Muscle layer of duodenum (tissue), 2 donors: Measurements from ENCODE around the gene TMEM151A.

ENCODE experiments used
- H3K27ac ChIP-seq: one replicate; pipeline ENCODE4 v1.7.0; 2013; ENCODE audit warnings: mild to moderate bottlenecking, low read length
- H3K27me3 ChIP-seq: one replicate; pipeline ENCODE4 v1.7.0; 2013; ENCODE audit warnings: low read depth, mild to moderate bottlenecking, control low read depth, low read length
- H3K36me3 ChIP-seq, 2 donors: one replicate each; pipeline ENCODE4 v1.7.0; 2013; ENCODE audit warnings: low read length in 2 of 2, control low read depth in 1 of 2, mild to moderate bottlenecking in 1 of 2; ENCODE audit not compliant: insufficient read depth in 2 of 2, control insufficient read depth in 1 of 2
- H3K4me1 ChIP-seq, 2 donors: one replicate each; pipeline ENCODE4 v1.7.0; 2013; ENCODE audit warnings: low read length in 2 of 2, mild to moderate bottlenecking in 2 of 2, control low read depth in 1 of 2, moderate library complexity in 1 of 2; ENCODE audit not compliant: insufficient read depth in 2 of 2, control insufficient read depth in 1 of 2
- H3K4me3 ChIP-seq, 2 donors: one replicate each; pipeline ENCODE4 v1.7.0; 2013; ENCODE audit warnings: low read length in 2 of 2, low read depth in 1 of 2, mild to moderate bottlenecking in 1 of 2
- H3K9me3 ChIP-seq, 2 donors: one replicate each; pipeline ENCODE4 v1.7.0; 2013; ENCODE audit warnings: low read length in 2 of 2, control low read depth in 1 of 2, mild to moderate bottlenecking in 1 of 2; ENCODE audit not compliant: control insufficient read depth in 1 of 2
- donor health status: healthy.

Gene TMEM151A

DNA sequence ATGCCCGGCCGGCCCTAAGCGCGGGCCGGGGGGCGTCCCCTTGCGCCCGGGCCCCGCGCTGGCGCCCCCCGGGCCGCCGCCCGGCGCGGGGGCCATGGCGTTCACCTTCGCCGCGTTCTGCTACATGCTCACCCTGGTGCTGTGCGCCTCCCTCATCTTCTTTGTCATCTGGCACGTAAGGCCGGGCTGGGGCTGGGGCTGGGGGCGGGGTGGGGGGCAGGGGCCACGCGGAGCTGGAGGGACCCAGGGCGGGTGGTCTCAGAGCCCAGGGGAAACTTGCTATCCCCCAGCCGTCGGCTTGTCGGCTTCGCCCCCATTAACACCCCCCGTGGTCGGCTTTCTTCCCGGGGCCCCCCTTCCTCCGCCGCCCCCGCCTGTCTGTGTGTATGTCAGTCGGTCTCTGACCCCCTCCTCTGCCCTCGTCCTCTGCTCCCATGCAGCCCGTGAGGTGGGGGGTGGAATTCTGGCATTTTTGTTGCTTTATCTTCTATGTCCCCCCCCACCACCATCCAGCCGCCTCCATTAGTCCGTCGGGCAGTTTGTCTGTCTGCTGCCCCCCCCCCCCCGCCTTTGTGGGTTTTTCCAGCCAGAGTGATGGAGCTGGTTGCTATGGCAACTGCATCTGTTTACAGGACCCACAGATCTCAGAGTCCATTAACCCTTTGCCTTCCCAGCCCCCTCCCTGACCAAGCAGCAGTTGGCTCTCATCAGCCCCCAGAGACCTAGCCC lies 13.2 kb upstream of the TMEM151A start:
- H3K4me1 ChIP-seq = peaks cover 0 to 26% of the 10 kb centered on the region in 2 donors
- H3K27me3 ChIP-seq = no peaks in the 10 kb centered on the region
- H3K9me3 ChIP-seq = no peaks in the 10 kb centered on the region
- H3K36me3 ChIP-seq = peaks cover 18 to 30% of the 10 kb centered on the region in 2 donors
- no peak overlapping the region for H3K27ac ChIP-seq
- H3K4me3 ChIP-seq = no peak overlapping the region

DNA sequence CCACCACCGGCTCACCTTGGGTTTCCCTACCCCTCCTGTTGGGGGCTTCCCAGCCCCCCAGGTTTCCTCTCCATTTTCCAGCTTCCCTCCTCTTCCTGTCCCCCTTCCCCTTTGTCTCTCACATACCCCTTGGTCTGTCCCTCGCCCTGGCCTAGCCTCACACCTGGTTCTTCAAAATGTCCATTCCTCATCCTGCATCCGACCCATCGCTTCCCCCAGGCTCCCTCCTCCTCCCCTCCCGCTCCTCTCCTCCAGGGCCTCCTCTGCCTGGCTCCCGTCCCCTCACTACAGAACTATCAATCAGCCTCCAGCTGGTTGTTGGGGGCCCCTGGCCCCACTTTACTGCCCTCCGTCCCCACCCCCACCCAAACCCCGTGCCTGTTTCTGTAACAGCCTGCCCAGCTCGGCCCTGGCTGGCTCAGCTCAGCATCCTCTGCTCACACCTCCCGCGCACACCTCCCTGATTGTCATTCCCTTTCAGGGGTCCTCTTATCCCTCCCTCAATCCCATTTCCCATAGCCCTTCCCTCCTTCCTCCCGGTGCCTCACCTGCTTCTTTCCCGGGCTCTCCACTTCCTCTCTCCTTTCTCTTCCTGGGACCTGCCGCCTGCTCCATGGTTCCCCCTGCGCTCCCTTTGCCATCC lies 12.5 kb upstream of the TMEM151A start:
- peaks cover 11 to 26% of the 10 kb centered on the region in 2 donors for H3K36me3 ChIP-seq
- no peaks in the 10 kb centered on the region for H3K27me3 ChIP-seq
- no peak overlapping the region for H3K27ac ChIP-seq
- peaks cover 0 to 26% of the 10 kb centered on the region in 2 donors for H3K4me1 ChIP-seq
- no peak overlapping the region for H3K4me3 ChIP-seq
- no peaks in the 10 kb centered on the region for H3K9me3 ChIP-seq

DNA sequence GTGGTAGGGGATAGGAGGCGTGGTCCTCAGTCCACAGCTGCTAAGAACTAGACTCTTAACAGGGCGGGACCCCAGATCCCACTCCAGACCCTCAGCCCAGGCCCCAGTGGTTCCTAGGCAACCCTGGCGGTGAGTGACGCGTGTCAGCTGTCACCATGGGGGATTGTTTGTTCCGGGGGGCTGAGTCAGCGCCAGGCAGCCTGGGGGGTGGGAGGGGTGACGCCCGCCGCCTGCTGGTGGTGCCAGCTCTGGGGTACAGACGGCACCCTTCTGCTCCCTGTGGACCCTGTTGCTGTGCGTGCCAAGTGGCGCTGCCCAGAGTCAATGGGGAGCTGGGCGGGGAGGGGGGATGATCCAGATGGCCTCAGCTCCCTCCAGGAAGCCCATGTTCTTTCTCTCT lies 11.3 kb upstream of the TMEM151A start:
- Histone ChIP-seq H3K36me3 (peaks cover 4 to 22% of the 10 kb centered on the region in 2 donors), H3K27ac (no peak overlapping the region), H3K9me3 (no peaks in the 10 kb centered on the region), H3K4me3 (no peak overlapping the region), H3K27me3 (no peaks in the 10 kb centered on the region), H3K4me1 (peaks cover 0 to 26% of the 10 kb centered on the region in 2 donors)

DNA sequence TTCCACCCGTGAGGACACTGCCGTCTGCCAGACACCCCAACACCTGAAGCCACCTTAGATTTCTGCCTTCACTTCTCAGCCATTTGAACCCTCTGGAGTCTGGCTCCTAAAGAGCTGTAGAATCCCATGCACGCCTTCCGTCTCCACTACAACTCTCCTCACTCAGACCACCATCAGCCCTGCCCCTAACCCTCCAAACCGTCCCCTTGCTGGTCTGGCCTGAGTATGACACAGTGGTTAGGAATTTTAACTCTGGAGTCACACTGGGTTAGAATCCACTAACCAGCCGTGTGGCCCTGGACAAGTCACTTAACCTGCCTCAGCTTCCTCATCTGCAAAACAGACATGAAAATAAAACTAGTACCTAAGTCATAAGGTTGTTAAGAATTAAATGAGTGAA lies 10.7 kb upstream of the TMEM151A start:
- Histone ChIP-seq H3K9me3 (no peaks in the 10 kb centered on the region), H3K4me3 (no peak overlapping the region), H3K36me3 (peaks cover 7 to 16% of the 10 kb centered on the region in 2 donors), H3K4me1 (peaks cover 0 to 26% of the 10 kb centered on the region in 2 donors), H3K27me3 (no peaks in the 10 kb centered on the region), H3K27ac (no peak overlapping the region)

DNA sequence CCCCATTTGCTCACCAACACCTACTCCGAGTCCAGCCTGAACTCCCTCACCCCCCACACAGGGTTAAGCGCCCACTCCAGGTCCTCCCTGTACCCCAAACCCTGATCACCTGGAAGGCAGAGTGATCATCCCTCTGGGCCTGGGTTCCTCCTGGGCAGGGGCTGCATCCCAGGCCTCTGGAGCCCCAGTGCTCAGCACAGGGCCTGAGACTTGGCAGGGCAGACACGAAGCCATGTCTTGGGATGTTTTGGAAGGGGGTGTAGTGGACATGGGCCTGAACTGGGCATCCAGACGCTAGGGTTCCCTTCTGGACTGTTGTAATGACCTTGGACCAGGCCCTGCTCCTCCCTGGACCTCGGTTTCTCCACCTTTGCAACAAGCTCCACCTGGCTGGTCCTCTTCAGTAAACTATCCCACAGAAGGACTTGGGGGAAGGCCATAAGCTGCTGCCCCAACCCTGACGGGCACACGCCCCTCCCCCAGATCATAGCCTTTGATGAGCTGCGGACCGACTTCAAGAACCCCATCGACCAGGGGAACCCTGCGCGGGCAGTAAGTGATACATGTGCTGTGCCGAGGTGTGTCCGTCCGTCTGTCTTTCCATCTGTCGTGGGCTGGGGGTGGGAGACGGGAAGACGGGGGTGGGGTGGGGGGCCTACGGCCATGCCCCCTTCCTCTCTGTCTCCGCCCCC lies 9.8 kb upstream of the TMEM151A start:
- Histone ChIP-seq H3K27me3 (no peaks in the 10 kb centered on the region), H3K27ac (no peak overlapping the region), H3K4me1 (peaks cover 0 to 27% of the 10 kb centered on the region in 2 donors), H3K4me3 (no peak overlapping the region), H3K9me3 (no peaks in the 10 kb centered on the region), H3K36me3 (peaks cover 7 to 11% of the 10 kb centered on the region in 2 donors)

DNA sequence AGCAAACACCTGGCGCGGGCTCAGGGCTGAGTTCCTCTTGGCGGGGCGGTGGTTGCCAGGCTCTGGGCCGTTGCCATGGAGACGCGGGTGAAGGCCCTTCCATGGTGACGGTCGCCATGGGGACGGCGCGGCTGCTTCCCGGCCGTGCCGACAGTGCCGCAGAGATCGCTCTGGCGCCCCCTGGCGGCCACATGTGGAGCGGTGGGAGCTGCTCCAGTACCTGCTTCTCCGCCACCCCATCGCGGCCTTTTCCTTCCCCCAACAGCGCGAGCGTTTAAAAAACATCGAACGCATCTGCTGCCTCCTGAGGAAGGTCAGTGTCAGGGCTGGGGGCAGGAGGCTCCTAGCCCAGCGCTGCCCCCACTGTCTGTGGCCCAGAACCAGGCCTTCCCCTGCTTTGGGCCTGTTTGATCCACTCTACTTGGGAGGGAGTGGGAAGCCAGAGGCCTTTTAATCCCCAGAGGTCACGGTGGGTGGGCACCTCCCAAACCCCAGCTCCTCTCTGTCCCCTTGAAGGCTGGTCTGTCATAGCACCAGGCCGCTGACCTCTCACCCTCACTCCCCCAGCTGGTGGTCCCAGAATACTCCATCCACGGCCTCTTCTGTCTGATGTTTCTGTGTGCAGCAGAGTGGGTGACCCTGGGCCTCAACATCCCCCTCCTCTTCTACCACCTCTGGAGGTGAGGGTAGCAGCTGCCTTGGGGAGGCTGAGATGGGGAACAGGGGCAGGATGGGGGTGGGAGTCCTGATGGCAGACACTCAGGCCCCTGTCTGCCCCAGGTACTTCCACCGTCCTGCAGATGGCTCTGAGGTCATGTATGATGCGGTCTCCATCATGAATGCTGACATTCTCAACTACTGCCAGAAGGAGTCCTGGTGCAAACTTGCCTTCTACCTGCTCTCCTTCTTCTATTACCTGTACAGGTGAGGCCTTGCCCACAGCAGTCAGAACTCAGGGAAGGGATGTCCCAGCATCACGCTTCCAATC lies 8.9 kb upstream of the TMEM151A start:
- Histone ChIP-seq H3K27me3 (no peaks in the 10 kb centered on the region), H3K36me3 (peaks cover 7 to 11% of the 10 kb centered on the region in 2 donors), H3K4me3 (no peak overlapping the region), H3K27ac (no peak overlapping the region), H3K4me1 (peaks cover 0 to 32% of the 10 kb centered on the region in 2 donors), H3K9me3 (no peaks in the 10 kb centered on the region)

DNA sequence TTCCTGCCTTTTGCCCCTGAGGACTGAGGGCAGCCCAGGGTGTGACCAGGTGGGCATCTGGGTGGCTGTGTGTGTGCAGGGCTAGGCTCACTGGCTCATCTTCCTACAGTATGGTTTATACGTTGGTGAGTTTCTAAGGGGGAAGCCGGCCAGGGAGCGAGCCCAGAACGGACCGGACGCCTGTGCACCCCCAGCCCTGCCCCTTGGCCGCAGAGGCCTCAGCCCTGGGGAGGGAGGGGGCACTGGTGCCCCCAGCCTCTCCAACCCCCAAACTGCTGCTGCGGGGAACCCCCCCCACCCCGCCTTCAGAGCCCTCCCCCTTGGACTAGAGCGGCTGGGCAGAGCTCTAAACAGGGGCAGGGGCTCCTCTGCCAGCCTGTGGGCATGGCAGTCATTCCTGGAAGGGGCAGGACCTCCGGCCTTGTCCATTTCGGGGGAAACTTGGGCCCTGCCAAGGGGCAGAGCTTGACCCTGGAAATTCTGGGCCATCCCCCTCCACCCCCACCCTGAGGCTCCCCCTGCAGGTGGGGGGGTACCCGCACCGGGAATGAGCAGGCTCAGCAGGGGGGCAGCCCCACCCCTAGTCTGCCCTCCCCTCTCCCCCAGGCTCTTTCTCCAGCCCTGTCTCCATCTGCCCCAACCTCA lies 8.1 kb upstream of the TMEM151A start:
- no peak overlapping the region for H3K4me3 ChIP-seq
- peaks cover 7 to 12% of the 10 kb centered on the region in 2 donors for H3K36me3 ChIP-seq
- H3K9me3 ChIP-seq = no peaks in the 10 kb centered on the region
- H3K27ac ChIP-seq = no peak overlapping the region
- no peaks in the 10 kb centered on the region for H3K27me3 ChIP-seq
- H3K4me1 ChIP-seq = peaks cover 7 to 37% of the 10 kb centered on the region in 2 donors

DNA sequence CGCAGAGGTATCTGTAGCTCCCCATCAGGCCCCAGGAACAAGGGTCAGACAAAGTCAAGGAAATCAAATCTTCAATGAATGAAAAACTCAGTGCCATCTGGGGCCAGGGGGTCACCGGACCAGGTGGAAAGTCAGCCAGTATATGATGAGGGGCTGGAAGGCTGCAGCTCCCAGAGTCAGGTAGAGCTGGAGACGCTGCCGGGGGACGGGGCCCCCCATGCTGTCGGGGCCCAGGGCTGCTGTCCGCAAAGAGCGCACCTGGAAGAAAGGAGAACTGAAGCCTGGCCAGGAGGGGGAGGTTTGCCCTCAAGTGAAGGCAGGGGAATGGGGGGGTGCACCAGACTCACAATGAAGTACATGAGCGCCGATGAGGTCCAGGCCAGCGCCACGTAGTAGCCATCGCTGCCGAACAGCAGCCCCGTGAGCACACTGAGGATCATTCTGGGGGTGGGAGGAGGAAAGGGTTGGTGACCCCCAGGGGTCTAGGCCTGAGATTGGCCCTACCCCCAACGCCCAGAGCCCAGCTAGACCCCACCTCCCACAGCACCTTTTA lies 7.1 kb upstream of the TMEM151A start:
- Histone ChIP-seq H3K4me1 (peaks cover 7 to 35% of the 10 kb centered on the region in 2 donors), H3K27ac (no peak overlapping the region)

DNA sequence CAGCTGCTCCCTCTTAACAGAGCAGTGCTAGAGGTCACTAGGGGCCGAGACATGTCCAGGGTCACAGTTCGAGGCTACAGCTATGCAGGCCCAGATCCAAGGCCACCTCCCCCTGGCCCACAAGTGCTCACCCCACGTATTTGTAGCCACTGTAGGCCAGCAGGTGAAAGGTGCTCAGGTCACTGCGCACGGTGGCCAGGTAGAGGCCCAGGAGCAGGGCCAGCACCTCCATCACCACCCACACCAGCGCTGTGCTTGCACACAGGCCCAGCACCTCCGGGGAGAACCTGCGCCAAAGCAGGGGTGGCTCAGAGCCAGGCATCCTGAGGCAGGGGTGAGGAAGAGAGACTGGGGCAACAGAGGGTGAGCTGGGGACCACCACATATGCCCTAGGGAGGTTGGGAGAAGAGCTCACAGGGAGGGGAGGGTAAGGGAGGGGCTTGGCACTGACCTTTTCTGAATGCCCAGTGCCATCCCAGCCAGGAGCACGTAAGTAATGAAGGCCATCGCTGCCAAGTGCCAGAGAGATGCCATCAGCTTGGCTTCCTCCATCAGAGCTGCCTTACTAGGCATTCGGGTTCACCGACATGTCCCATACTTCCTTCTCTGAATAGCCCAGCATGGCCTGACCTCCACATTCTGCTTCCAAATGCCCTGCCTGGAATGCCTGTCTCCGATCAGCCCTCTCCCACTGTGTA lies 6.3 kb upstream of the TMEM151A start:
- Histone ChIP-seq H3K36me3 (peaks cover 7 to 17% of the 10 kb centered on the region in 2 donors), H3K9me3 (no peaks in the 10 kb centered on the region), H3K4me1 (peaks cover 12 to 41% of the 10 kb centered on the region in 2 donors), H3K27ac (no peak overlapping the region), H3K27me3 (no peaks in the 10 kb centered on the region), H3K4me3 (no peak overlapping the region)

More for the DNA sequence above, 7.1 kb upstream of the TMEM151A start:
- Histone ChIP-seq H3K27me3 (no peaks in the 10 kb centered on the region), H3K4me3 (no peak overlapping the region), H3K9me3 (no peaks in the 10 kb centered on the region), H3K36me3 (peaks cover 7 to 17% of the 10 kb centered on the region in 2 donors)

DNA sequence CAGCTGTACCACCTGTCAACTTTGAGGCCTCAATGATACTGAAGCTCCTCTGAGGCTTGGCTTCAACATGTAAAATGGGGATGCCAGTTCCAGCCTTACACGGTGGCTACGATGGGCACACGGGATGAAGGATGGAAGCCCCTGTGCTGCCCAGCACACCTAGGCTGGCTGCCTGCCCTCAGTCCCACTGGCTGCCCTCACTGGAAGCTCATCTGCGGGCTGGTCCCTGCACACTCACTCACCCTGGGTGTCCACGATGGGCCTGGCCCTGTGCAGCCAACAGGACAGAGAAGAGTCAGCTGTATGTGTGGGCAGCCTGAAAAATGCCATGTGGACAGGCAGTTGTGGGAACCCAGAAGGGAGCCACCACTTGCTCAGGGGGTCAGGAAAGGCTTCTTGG lies 5.0 kb upstream of the TMEM151A start:
- Histone ChIP-seq H3K36me3 (peaks cover 7 to 17% of the 10 kb centered on the region in 2 donors), H3K4me3 (no peak overlapping the region), H3K9me3 (no peaks in the 10 kb centered on the region), H3K27me3 (peaks cover 6% of the 10 kb centered on the region), H3K4me1 (peaks cover 12 to 41% of the 10 kb centered on the region in 2 donors), H3K27ac (no peak overlapping the region)
